K562 (cell line): ENCODE data around the gene PIANP. TPM values are rescaled to one million over a fixed set of nuclear protein-coding genes. Genes with fewer than 3 reads are reported as not detected.

Experiments
- ATAC-seq: fragments of 200-7000 bp; cut with Tn5 transposase; 3 replicates; pipeline ENCODE4 v1.9.1; 2020; ENCODE audit warnings: moderate library complexity
- BruUV-seq: library from RNA; stranded (reverse); fragments of 400-500 nt; replicated peaks from 2 replicates; lab custom pipeline; 2021; lab: Mats Ljungman, UMichigan
- CTCF ChIA-PET: fragments of 300-600 bp; formaldehyde crosslinking; extraction: SDS; loops from one replicate; lab custom pipeline; 2021; ENCODE audit warnings: low intra/inter-chr PET ratio; lab: Yijun Ruan, JAX
- POLR2A ChIA-PET: fragments of 300-600, 350-650 bp; sonication (Branson Sonifier 250); formaldehyde crosslinking; extraction: SDS; loops from one replicate; lab custom pipeline; 2021; ENCODE audit warnings: antibody characterized with exemption, inconsistent platforms; lab: Yijun Ruan, JAX
- DNase-seq, 4 experiments: peaks; one replicate each; pipeline versions ENCODE4 v3.0.0 to v3.0.0-alpha.2; 2011 to 2018; ENCODE audit warnings: low spot score in 3 of 4, mixed read lengths in 3 of 4; ENCODE audit errors: extremely low read depth in 1 of 4
- FAIRE-seq: peaks from 2 replicates; lab custom pipeline; 2011; peaks lifted over from hg19 to GRCh38; lab: Jason Lieb, UNC
- H2AFZ ChIP-seq: 2 replicates; pipeline ENCODE4 v1.6.0; 2011; ENCODE audit warnings: low read depth, low read length, control low read depth, inconsistent platforms
- H3K27ac ChIP-seq: fragments of 200-600 bp; 3 replicates; pipeline ENCODE4 v1.8.0; 2011; ENCODE audit warnings: low read depth, mild to moderate bottlenecking, control low read depth, inconsistent platforms, low read length, moderate library complexity, mixed read lengths; ENCODE audit errors: extremely low read depth
- H3K27me3 ChIP-seq, 2 experiments: fragments of 300-600 bp in 1 of 2; 2 replicates in 1 of 2; 3 replicates in 1 of 2; pipeline versions ENCODE4 v1.6.0 to v1.8.0; 2011; ENCODE audit warnings: inconsistent platforms in 2 of 2, low read length in 2 of 2, mild to moderate bottlenecking in 1 of 2, mixed read lengths in 1 of 2, moderate library complexity in 1 of 2; ENCODE audit not compliant: control insufficient read depth in 2 of 2, insufficient read depth in 2 of 2
- H3K36me3 ChIP-seq: fragments of 300-600 bp; 3 replicates; pipeline ENCODE4 v1.8.0; 2011; ENCODE audit warnings: mild to moderate bottlenecking, low read length, inconsistent platforms; ENCODE audit not compliant: control insufficient read depth, insufficient read depth
- H3K4me1 ChIP-seq, 2 experiments: fragments of 200-600 bp in 1 of 2; replicated peaks in 1 of 2; 2 replicates in 1 of 2; 3 replicates in 1 of 2; pipeline versions ENCODE4 v1.5.1 to v1.8.0; 2011; ENCODE audit warnings: inconsistent platforms in 2 of 2, low read length in 2 of 2, mild to moderate bottlenecking in 1 of 2, mixed read lengths in 1 of 2, moderate library complexity in 1 of 2; ENCODE audit not compliant: control insufficient read depth in 2 of 2, insufficient read depth in 2 of 2
- H3K4me2 ChIP-seq: 2 replicates; pipeline ENCODE4 v1.6.1; 2011; ENCODE audit warnings: low read length, control low read depth, inconsistent platforms, mixed read lengths; ENCODE audit not compliant: insufficient read depth
- H3K4me3 ChIP-seq: fragments of 200-600 bp; sonication (generic), shearing (Covaris generic); 2 replicates; pipeline ENCODE4 v1.5.1; 2016; ENCODE audit warnings: control low read depth, inconsistent platforms
- H3K79me2 ChIP-seq: fragments of 200-600 bp; 3 replicates; pipeline ENCODE4 v1.8.0; 2011; ENCODE audit warnings: low read length, inconsistent platforms; ENCODE audit not compliant: control insufficient read depth, insufficient read depth
- H3K9ac ChIP-seq, 2 experiments: 2 replicates each; pipeline versions ENCODE4 v1.6.0 to v1.6.1; 2011; ENCODE audit warnings: low read depth in 2 of 2, low read length in 2 of 2, control low read depth in 1 of 2, inconsistent platforms in 1 of 2, mild to moderate bottlenecking in 1 of 2, mixed read lengths in 1 of 2; ENCODE audit not compliant: insufficient read depth in 1 of 2
- H3K9me1 ChIP-seq: one replicate; pipeline ENCODE4 v1.6.0; 2011; ENCODE audit warnings: inconsistent platforms, mild to moderate bottlenecking, low read length, moderate library complexity; ENCODE audit not compliant: control insufficient read depth, insufficient read depth
- H3K9me3 ChIP-seq: replicated peaks from 2 replicates; pipeline ENCODE4 v1.5.1; 2011; ENCODE audit warnings: low read depth, low read length, inconsistent platforms; ENCODE audit not compliant: control insufficient read depth, insufficient read depth
- H4K20me1 ChIP-seq: replicated peaks from 2 replicates; pipeline ENCODE4 v1.6.1; 2011; ENCODE audit warnings: low read length, inconsistent platforms, mixed read lengths; ENCODE audit not compliant: control insufficient read depth, insufficient read depth
- ARID1B ChIP-seq: fragments of 450-650 bp; IDR thresholded peaks from 2 replicates; pipeline ENCODE4 v1.6.1; 2016; ENCODE audit warnings: antibody characterized with exemption, mild to moderate bottlenecking, inconsistent platforms
- C11orf30 ChIP-seq: fragments of 450-650 bp; IDR thresholded peaks from 2 replicates; pipeline ENCODE4 v1.6.1; 2016; ENCODE audit warnings: low read depth, mild to moderate bottlenecking
- KDM1A ChIP-seq, 2 experiments: fragments of 450-650 bp; IDR thresholded peaks; 2 replicates each; pipeline ENCODE4 v1.6.1; 2016; ENCODE audit warnings: mild to moderate bottlenecking in 2 of 2
- MCM5 ChIP-seq: fragments of 450-650 bp; IDR thresholded peaks from 2 replicates; pipeline ENCODE4 v1.6.1; 2016; ENCODE audit warnings: low read depth
- NR2C1 ChIP-seq, 2 experiments: fragments of 450-650 bp; IDR thresholded peaks; 2 replicates each; pipeline ENCODE4 v1.6.1; 2017; ENCODE audit warnings: mild to moderate bottlenecking in 2 of 2, antibody characterized with exemption in 1 of 2, inconsistent platforms in 1 of 2, missing compliant biosample characterization in 1 of 2, missing genetic modification characterization in 1 of 2
- POLR2G ChIP-seq: fragments of 200-400 bp; formaldehyde crosslinking; IDR thresholded peaks from 2 replicates; pipeline ENCODE4 v1.6.1; 2017; ENCODE audit warnings: low read depth, mild to moderate bottlenecking, antibody characterized with exemption, low read length, moderate library complexity
- RBFOX2 ChIP-seq: fragments of 200-400 bp; formaldehyde crosslinking; IDR thresholded peaks from 2 replicates; pipeline ENCODE4 v1.6.1; 2017; ENCODE audit warnings: low read depth, mild to moderate bottlenecking, low read length, moderate library complexity
- SMAD1 ChIP-seq: fragments of 150-350 bp; IDR thresholded peaks from 2 replicates; pipeline ENCODE4 v1.6.1; 2014; ENCODE audit warnings: low read length, low read depth; ENCODE audit not compliant: partially characterized antibody
- TEAD2 ChIP-seq: fragments of 450-650 bp; IDR thresholded peaks from 2 replicates; pipeline ENCODE4 v1.6.1; 2016; ENCODE audit warnings: missing genetic modification characterization, control low read depth, missing compliant biosample characterization
- ZNF146 ChIP-seq: IDR thresholded peaks from one replicate; pipeline ENCODE4 v1.6.1; 2018; ENCODE audit warnings: missing compliant biosample characterization; ENCODE audit not compliant: unreplicated experiment
- ZNF263 ChIP-seq: sonication (generic); formaldehyde crosslinking; IDR thresholded peaks from 2 replicates; pipeline ENCODE4 v1.8.0; 2022; ENCODE audit warnings: mild to moderate bottlenecking, missing genetic modification reagents, borderline replicate concordance
- ZNF311 ChIP-seq: fragments of 250-450 bp; sonication (Bioruptor Pico); IDR thresholded peaks from 2 replicates; pipeline ENCODE4 v1.4.0; 2020; ENCODE audit warnings: mild to moderate bottlenecking, moderate library complexity
- ZNF445 ChIP-seq: fragments of 250-450 bp; sonication (Bioruptor Pico); IDR thresholded peaks from 2 replicates; pipeline ENCODE4 v1.4.0; 2020; ENCODE audit warnings: low read depth, mild to moderate bottlenecking, moderate library complexity
- ZNF699 ChIP-seq: fragments of 250-450 bp; sonication (Bioruptor Pico); IDR thresholded peaks from 2 replicates; pipeline ENCODE4 v1.8.0; 2021; ENCODE audit warnings: mild to moderate bottlenecking, moderate library complexity; ENCODE audit not compliant: insufficient replicate concordance
- WGBS: fragments of 100-300 bp; shearing (Covaris generic); methylation state at CpG from one replicate; pipeline ENCODE4 v1.1.6; 2016; ENCODE audit warnings: low coverage, mixed read lengths; ENCODE audit not compliant: insufficient coverage; ENCODE audit errors: missing lambda C conversion rate; 5-methylcytosine and 5-hydroxymethylcytosine counted together
- in situ Hi-C: fragments of 300-500 bp; cut with MboI; formaldehyde crosslinking; loops from 4 replicates; pipeline ENCODE4 v1.15.0; 2018; ENCODE audit warnings: inconsistent platforms, mixed read lengths
- intact Hi-C: fragments of 100-400 bp; cut with micrococcal nuclease; formaldehyde crosslinking; loops from 2 replicates; pipeline ENCODE4 v1.14.2; 2022
- polyA plus RNA-seq, 8 experiments: library from polyadenylated mRNA; depleted of rRNA in 4 of 8; stranded (reverse) in 5 of 8; unstranded in 3 of 8; fragments of >200 nt; fragmentation: Nextera tagmentation in 2 of 8; fragmentation: Illumina TruSeq in 1 of 8; extraction: Ambion mirVana in 2 of 8; extraction: Trizol in 1 of 8; gene quantifications; 2 replicates each; pipeline versions ENCODE4 v1.2.1 to v1.2.3, GENCODE V29; 2011 to 2014; ENCODE audit warnings: inconsistent platforms in 1 of 8, missing spikeins in 1 of 8
- total RNA-seq, 7 experiments: library from RNA; depleted of rRNA in 6 of 7; stranded (reverse); fragments of >200 nt in 6 of 7; fragmentation: Illumina TruSeq in 2 of 7; extraction: Trizol in 2 of 7; gene quantifications; 2 replicates each; pipeline versions ENCODE4 v1.2.1 to v1.2.3, GENCODE V29; 2011 to 2021; ENCODE audit warnings: low replicate concordance in 1 of 7
- TF ChIP-seq, protein P1 (sequence below): fragments of 250-450 bp; sonication (Bioruptor Pico); IDR thresholded peaks from 2 replicates; pipeline ENCODE4 v1.4.0; 2020; ENCODE audit warnings: borderline replicate concordance
- TF ChIP-seq, protein P2 (sequence below): fragments of 450-650 bp; formaldehyde crosslinking; IDR thresholded peaks from 2 replicates; pipeline ENCODE4 v1.4.0; 2020; ENCODE audit warnings: mild to moderate bottlenecking, mixed read lengths
- TF ChIP-seq, protein P3 (sequence below): fragments of 250-450 bp; sonication (Bioruptor Pico); IDR thresholded peaks from 2 replicates; pipeline ENCODE4 v1.4.0; 2020; ENCODE audit warnings: mild to moderate bottlenecking, moderate library complexity, borderline replicate concordance

The PIANP gene
- total and polyA plus RNA-seq, 9 of the 15 experiments (the other 6 are each of a cell fraction or from before 2014, with no cell fraction given) = 0.07 TPM; not detected in 8

DNA sequence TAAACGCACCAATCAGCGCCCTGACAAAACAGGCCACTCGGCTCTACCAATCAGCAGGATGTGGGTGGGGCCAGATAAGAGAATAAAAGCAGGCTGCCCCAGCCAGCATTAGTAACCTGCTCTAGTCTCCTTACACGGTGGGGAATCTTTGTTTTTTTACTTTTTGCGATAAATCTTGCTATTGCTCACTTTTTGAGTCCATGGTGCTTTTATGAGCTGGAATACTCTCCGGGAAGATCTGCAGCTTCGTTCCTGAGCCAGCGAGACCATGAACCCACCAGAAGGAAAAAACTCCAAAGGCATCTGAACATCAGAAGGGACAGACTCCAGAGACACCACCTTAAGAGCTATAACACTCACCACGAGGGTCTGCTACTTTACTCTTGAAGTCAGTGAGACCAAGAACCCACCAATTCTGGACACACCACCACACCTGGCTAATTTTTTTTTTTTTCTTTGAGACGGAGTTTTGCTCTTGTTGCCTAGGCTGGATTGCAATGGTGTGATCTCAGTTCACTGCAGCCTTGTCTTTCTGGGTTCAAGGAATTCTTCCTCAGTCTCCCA, 16.3 kb upstream of the PIANP start:
- in situ Hi-C loops = no loop called here
- no peaks in the 10 kb centered on the region for H3K36me3 ChIP-seq
- DNase-seq = no peak
- H3K9me3 ChIP-seq = no peaks in the 10 kb centered on the region
- ChIA-PET POLR2A (interaction anchor here (0.6 kb wide), 1 partner anchor 30 kb away, joined by 3 read pairs; no protein-coding TSS in a partner anchor), CTCF (no interaction called here)
- peaks cover 4% of the 10 kb centered on the region in 2 experiments; a peak in 3 of 5 replicates for H3K4me1 ChIP-seq
- H3K79me2 ChIP-seq = no peaks in the 10 kb centered on the region
- no peak for FAIRE-seq
- peak overlapping the region; percentile 13; the same call in 1 of the 2 replicates for H3K4me3 ChIP-seq
- WGBS = 48% methylated on average over 6 of the region's 10 CpGs
- no peaks in the 10 kb centered on the region for H3K9me1 ChIP-seq
- TSS peak; percentile 96 for BruUV-seq
- intact Hi-C loops = no loop called here
- H3K27me3 ChIP-seq = no peaks in the 10 kb centered on the region
- no peak overlapping the region; the same call in 2 of the 3 replicates for H3K27ac ChIP-seq
- H4K20me1 ChIP-seq = no peaks in the 10 kb centered on the region
- no peak; the same call in 1 of the 3 replicates for ATAC-seq
- no peak overlapping the region; the same call in 1 of the 2 replicates for H3K4me2 ChIP-seq
- H3K9ac ChIP-seq = no peak overlapping the region
- no peak overlapping the region for H2AFZ ChIP-seq
- TF ChIP-seq KDM1A (IDR thresholded peaks at IDR 0.05) (no peak), MCM5 (no peak), ZNF146 (CRISPR knock-in tag) (no peak), TEAD2 (tag) (no peak), ZNF699 (CRISPR knock-in tag) (no peak), ZNF311 (CRISPR knock-in tag) (no peak), ZNF263 (CRISPR knock-in tag) (no peak), C11orf30 (no peak), POLR2G (peak; percentile 16; the same call in 1 of the 2 replicates), SMAD1 (no peak), NR2C1 (IDR thresholded peaks at IDR 0.05) (no peak), NR2C1 (tag; IDR thresholded peaks at IDR 0.05) (no peak), ARID1B (no peak), RBFOX2 (peak; percentile 40; the same call in 1 of the 2 replicates), ZNF445 (no peak)
- TF ChIP-seq, protein P1, sequence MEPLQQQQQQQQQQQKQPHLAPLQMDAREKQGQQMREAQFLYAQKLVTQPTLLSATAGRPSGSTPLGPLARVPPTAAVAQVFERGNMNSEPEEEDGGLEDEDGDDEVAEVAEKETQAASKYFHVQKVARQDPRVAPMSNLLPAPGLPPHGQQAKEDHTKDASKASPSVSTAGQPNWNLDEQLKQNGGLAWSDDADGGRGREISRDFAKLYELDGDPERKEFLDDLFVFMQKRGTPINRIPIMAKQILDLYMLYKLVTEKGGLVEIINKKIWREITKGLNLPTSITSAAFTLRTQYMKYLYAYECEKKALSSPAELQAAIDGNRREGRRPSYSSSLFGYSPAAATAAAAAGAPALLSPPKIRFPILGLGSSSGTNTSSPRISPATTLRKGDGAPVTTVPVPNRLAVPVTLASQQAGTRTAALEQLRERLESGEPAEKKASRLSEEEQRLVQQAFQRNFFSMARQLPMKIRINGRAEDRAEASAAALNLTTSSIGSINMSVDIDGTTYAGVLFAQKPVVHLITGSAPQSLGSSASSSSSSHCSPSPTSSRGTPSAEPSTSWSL = no peak
- TF ChIP-seq, protein P2, sequence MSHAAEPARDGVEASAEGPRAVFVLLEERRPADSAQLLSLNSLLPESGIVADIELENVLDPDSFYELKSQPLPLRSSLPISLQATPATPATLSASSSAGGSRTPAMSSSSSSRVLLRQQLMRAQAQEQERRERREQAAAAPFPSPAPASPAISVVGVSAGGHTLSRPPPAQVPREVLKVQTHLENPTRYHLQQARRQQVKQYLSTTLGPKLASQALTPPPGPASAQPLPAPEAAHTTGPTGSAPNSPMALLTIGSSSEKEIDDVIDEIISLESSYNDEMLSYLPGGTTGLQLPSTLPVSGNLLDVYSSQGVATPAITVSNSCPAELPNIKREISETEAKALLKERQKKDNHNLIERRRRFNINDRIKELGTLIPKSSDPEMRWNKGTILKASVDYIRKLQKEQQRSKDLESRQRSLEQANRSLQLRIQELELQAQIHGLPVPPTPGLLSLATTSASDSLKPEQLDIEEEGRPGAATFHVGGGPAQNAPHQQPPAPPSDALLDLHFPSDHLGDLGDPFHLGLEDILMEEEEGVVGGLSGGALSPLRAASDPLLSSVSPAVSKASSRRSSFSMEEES (CRISPR knock-in tag) = no peak
- TF ChIP-seq, protein P3, sequence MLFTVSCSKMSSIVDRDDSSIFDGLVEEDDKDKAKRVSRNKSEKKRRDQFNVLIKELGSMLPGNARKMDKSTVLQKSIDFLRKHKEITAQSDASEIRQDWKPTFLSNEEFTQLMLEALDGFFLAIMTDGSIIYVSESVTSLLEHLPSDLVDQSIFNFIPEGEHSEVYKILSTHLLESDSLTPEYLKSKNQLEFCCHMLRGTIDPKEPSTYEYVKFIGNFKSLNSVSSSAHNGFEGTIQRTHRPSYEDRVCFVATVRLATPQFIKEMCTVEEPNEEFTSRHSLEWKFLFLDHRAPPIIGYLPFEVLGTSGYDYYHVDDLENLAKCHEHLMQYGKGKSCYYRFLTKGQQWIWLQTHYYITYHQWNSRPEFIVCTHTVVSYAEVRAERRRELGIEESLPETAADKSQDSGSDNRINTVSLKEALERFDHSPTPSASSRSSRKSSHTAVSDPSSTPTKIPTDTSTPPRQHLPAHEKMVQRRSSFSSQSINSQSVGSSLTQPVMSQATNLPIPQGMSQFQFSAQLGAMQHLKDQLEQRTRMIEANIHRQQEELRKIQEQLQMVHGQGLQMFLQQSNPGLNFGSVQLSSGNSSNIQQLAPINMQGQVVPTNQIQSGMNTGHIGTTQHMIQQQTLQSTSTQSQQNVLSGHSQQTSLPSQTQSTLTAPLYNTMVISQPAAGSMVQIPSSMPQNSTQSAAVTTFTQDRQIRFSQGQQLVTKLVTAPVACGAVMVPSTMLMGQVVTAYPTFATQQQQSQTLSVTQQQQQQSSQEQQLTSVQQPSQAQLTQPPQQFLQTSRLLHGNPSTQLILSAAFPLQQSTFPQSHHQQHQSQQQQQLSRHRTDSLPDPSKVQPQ = no peak
